Upper lobe of right lung (tissue), 1 donor: ENCODE data around the gene MEG3. TPM values are rescaled to one million over a fixed set of nuclear protein-coding genes. Genes with fewer than 3 reads are reported as not detected.

Source experiments
- ATAC-seq: fragments of 200-7000 bp; cut with Tn5 transposase; one replicate; pipeline ENCODE4 v1.9.1; 2020; ENCODE audit warnings: mild to moderate bottlenecking, moderate library complexity
- DNase-seq: peaks from one replicate; pipeline ENCODE4 v3.0.0-alpha.2; 2020
- H3K27ac ChIP-seq: fragments of 200-600 bp; one replicate; pipeline ENCODE4 v1.8.0; 2022
- H3K27me3 ChIP-seq: fragments of 200-600 bp; one replicate; pipeline ENCODE4 v1.8.0; 2022; ENCODE audit warnings: mild to moderate bottlenecking
- H3K36me3 ChIP-seq: fragments of 200-600 bp; one replicate; pipeline ENCODE4 v1.8.0; 2022
- H3K4me1 ChIP-seq: fragments of 200-600 bp; one replicate; pipeline ENCODE4 v1.8.0; 2022
- H3K4me3 ChIP-seq: fragments of 200-600 bp; one replicate; pipeline ENCODE4 v1.8.0; 2022; ENCODE audit warnings: mild to moderate bottlenecking
- H3K9me3 ChIP-seq: fragments of 200-600 bp; one replicate; pipeline ENCODE4 v1.8.0; 2022
- CTCF ChIP-seq: fragments of 200-600 bp; IDR thresholded peaks from one replicate; pipeline ENCODE4 v1.8.0; 2022; ENCODE audit warnings: antibody characterized with exemption
- intact Hi-C: fragments of 100-400 bp; cut with DNase I; formaldehyde crosslinking; loops from one replicate; pipeline ENCODE4 v1.11.0; 2022
- total RNA-seq: library from RNA; stranded (reverse); fragmentation: NEBNext Ultra II Directional; extraction: Animal tissue kit (Norgen Biotek cat#: 25700); gene quantifications from one replicate; pipeline ENCODE4 v1.2.1, GENCODE V29; 2021
- donor health status: DM: no; HTN: yes; CAD: no; lungs with severe emphysema.

The MEG3 gene
- total RNA-seq, 1 donor from 2014 or later: 15.6 TPM

- Histone ChIP-seq H3K4me1 (peaks cover 9% of the 10 kb centered on the region), H3K4me3 (no peak overlapping the region), H3K9me3 (no peaks in the 10 kb centered on the region), H3K27me3 (peaks cover 72% of the 10 kb centered on the region), H3K36me3 (no peaks in the 10 kb centered on the region), H3K27ac (no peak overlapping the region)
- ATAC-seq (no peak), DNase-seq (no peak)
- no peak for TF ChIP-seq CTCF
- intact Hi-C loops: no loop called here
These were observed 75.7 kb downstream of the MEG3 start for GRCh38 chr14:100901391-100902183.

- peaks cover 71% of the 10 kb centered on the region for H3K27me3 ChIP-seq
- no peak for TF ChIP-seq CTCF
- peaks cover 9% of the 10 kb centered on the region for H3K4me1 ChIP-seq
- ATAC-seq: no peak
- H3K27ac ChIP-seq: no peak overlapping the region
- H3K9me3 ChIP-seq: no peaks in the 10 kb centered on the region
- intact Hi-C loops: no loop called here
- H3K36me3 ChIP-seq: no peaks in the 10 kb centered on the region
- no peak for DNase-seq
- H3K4me3 ChIP-seq: no peak overlapping the region
These were observed 76.6 kb downstream of the MEG3 start for GRCh38 chr14:100902295-100903133.

- H3K27ac ChIP-seq: no peak overlapping the region
- H3K27me3 ChIP-seq: peaks cover 70% of the 10 kb centered on the region
- no peak for TF ChIP-seq CTCF
- intact Hi-C loops: no loop called here
- H3K9me3 ChIP-seq: no peaks in the 10 kb centered on the region
- H3K4me3 ChIP-seq: no peak overlapping the region
- ATAC-seq (no peak), DNase-seq (no peak)
- H3K36me3 ChIP-seq: no peaks in the 10 kb centered on the region
- H3K4me1 ChIP-seq: peaks cover 9% of the 10 kb centered on the region
These were observed 77.2 kb downstream of the MEG3 start for GRCh38 chr14:100903134-100903468.

GRCh38 chr14:100903672-100904185 is 77.8 kb downstream of the MEG3 start, which contains the start of gene RTL1:
Gene RTL1 (minus strand): TSS chr14:100903722. CDS start chr14:100884788, 18,934 bp downstream.
- Histone ChIP-seq H3K27ac (no peak within 1 kb of the TSS), H3K36me3 (no peaks in the 10 kb centered on the region), H3K4me1 (peaks cover 9% of the 10 kb centered on the region), H3K9me3 (no peaks in the 10 kb centered on the region), H3K27me3 (peaks cover 64% of the 10 kb centered on the region), H3K4me3 (no peak within 1 kb of the TSS)
- DNase-seq: no peak
- TF ChIP-seq CTCF: no peak
- intact Hi-C loops: no loop called here
- ATAC-seq: no peak

DNA sequence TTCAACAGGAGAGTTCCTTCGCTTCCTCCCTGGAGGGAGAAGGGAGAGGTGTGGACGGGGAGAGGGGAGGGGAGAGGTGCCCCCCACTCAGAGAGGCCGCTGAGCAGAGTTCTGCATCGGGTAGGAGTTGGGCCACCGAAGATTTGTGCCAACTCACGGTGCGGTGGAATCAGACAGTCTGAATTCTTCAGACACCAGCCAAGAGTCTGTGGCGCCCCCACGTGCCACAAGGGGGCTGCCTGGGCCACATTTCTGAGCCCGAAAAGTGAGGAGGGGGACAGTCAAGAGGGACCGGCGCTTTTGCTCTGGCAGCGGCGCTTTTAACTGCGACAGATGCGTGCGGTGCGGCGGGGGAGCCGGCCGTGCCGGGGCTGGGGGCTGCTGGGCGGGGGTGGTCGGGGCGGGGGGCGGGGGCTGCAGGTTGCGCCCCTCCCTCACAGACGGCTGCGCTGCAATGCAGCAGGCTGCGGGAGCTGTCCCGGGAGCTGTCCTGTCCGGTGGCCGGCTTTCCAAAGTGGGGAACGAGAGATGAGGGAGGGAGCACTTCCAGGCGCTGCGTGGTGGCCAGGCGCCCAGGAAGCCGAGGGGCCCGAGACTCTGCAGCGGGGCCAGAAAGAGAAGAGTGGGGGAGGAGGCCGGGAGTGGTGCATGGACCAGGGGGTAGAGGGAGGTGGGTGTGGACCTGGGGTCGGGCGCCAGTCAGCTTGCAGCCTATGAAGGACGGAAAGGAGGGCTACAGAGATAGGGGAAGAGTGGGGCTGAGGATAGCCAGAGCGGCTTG is 78.6 kb downstream of the MEG3 start:
- no peak for DNase-seq
- no peaks in the 10 kb centered on the region for H3K9me3 ChIP-seq
- H3K27me3 ChIP-seq: peaks cover 56% of the 10 kb centered on the region
- intact Hi-C loops: no loop called here
- no peak overlapping the region for H3K27ac ChIP-seq
- TF ChIP-seq CTCF: no peak
- H3K4me3 ChIP-seq: no peak overlapping the region
- H3K36me3 ChIP-seq: no peaks in the 10 kb centered on the region
- peaks cover 9% of the 10 kb centered on the region for H3K4me1 ChIP-seq
- no peak for ATAC-seq
